Fibroblast of lung (primary cell): Measurements from ENCODE around the gene WTIP. TPM values are rescaled to one million over a fixed set of nuclear protein-coding genes. Genes with fewer than 3 reads are reported as not detected.

Experiments used
- DNase-seq, 2 donors: peaks; one replicate each; pipeline versions ENCODE4 v3.0.0 to v3.0.0-alpha.2; 2010; ENCODE audit warnings: low read depth in 2 of 2
- H2AFZ ChIP-seq: 2 replicates; pipeline ENCODE4 v1.5.1; 2012; ENCODE audit warnings: low read length, control low read depth, inconsistent platforms
- H3K27ac ChIP-seq: 2 replicates; pipeline ENCODE4 v1.5.1; 2011; ENCODE audit warnings: low read length, control low read depth; ENCODE audit not compliant: insufficient read depth
- H3K27me3 ChIP-seq: 2 replicates; pipeline ENCODE4 v1.5.1; 2011; ENCODE audit warnings: mild to moderate bottlenecking, low read length; ENCODE audit not compliant: control insufficient read depth, insufficient read depth
- H3K36me3 ChIP-seq: 2 replicates; pipeline ENCODE4 v1.5.1; 2011; ENCODE audit warnings: low read length; ENCODE audit not compliant: control insufficient read depth, insufficient read depth
- H3K4me1 ChIP-seq: 2 replicates; pipeline ENCODE4 v1.5.1; 2011; ENCODE audit warnings: low read length; ENCODE audit not compliant: control insufficient read depth, insufficient read depth; ENCODE audit errors: extremely low read depth
- H3K4me2 ChIP-seq: 2 replicates; pipeline ENCODE4 v1.5.1; 2011; ENCODE audit warnings: low read length, control low read depth; ENCODE audit not compliant: insufficient read depth; ENCODE audit errors: extremely low read depth
- H3K4me3 ChIP-seq, 4 experiments: fragments of 200-600 bp in 1 of 4; sonication (generic) in 1 of 4; replicated peaks in 1 of 4; 2 replicates each; pipeline ENCODE4 v1.5.1; 2011 to 2016; ENCODE audit warnings: low read length in 4 of 4, low read depth in 3 of 4, mild to moderate bottlenecking in 3 of 4, control low read depth in 2 of 4, inconsistent platforms in 1 of 4, mixed read lengths in 1 of 4; ENCODE audit not compliant: insufficient read depth in 1 of 4; ENCODE audit errors: control extremely low read depth in 1 of 4
- H3K79me2 ChIP-seq: 2 replicates; pipeline ENCODE4 v1.5.1; 2012; ENCODE audit warnings: mild to moderate bottlenecking, low read length, inconsistent platforms; ENCODE audit not compliant: control insufficient read depth, insufficient read depth
- H3K9ac ChIP-seq: 2 replicates; pipeline ENCODE4 v1.5.1; 2011; ENCODE audit warnings: mild to moderate bottlenecking, low read length, control low read depth; ENCODE audit not compliant: insufficient read depth
- H3K9me3 ChIP-seq: 2 replicates; pipeline ENCODE4 v1.5.1; 2012; ENCODE audit warnings: low read depth, low read length; ENCODE audit not compliant: control insufficient read depth, insufficient read depth
- H4K20me1 ChIP-seq: 2 replicates; pipeline ENCODE4 v1.5.1; 2011; ENCODE audit warnings: low read length; ENCODE audit not compliant: control insufficient read depth, insufficient read depth; ENCODE audit errors: extremely low read depth
- EZH2 ChIP-seq: IDR thresholded peaks from 2 replicates; pipeline ENCODE4 v1.5.1; 2012; ENCODE audit warnings: low read length, control low read depth, mild to moderate bottlenecking; ENCODE audit errors: missing control alignments
- polyA plus RNA-seq, 2 donors: library from polyadenylated mRNA; depleted of rRNA in 1 of 2; stranded (reverse) in 1 of 2; unstranded in 1 of 2; fragments of >200 nt; gene quantifications; 2 replicates each; pipeline ENCODE4 v1.2.1, GENCODE V29; 2011 to 2012; ENCODE audit warnings: missing spikeins in 1 of 2
- total RNA-seq: library from RNA; depleted of rRNA; stranded (reverse); fragments of >200 nt; gene quantifications from 2 replicates; pipeline ENCODE4 v1.2.1, GENCODE V29; 2014
- TF ChIP-seq, protein P1 (sequence below), 2 donors: IDR thresholded peaks in 1 of 2; conservative IDR thresholded peaks in 1 of 2; 1 replicate in 1 of 2; 2 replicates in 1 of 2; pipeline ENCODE4 v1.5.1; 2011 to 2012; ENCODE audit warnings: low read length in 2 of 2, control low read depth in 1 of 2, inconsistent platforms in 1 of 2, low read depth in 1 of 2, mild to moderate bottlenecking in 1 of 2

Gene WTIP
- total and polyA plus RNA-seq, 2 donors (not counting 1 experiment from before 2014, with no cell fraction given) = 18.4 to 49.0 TPM

DNA sequence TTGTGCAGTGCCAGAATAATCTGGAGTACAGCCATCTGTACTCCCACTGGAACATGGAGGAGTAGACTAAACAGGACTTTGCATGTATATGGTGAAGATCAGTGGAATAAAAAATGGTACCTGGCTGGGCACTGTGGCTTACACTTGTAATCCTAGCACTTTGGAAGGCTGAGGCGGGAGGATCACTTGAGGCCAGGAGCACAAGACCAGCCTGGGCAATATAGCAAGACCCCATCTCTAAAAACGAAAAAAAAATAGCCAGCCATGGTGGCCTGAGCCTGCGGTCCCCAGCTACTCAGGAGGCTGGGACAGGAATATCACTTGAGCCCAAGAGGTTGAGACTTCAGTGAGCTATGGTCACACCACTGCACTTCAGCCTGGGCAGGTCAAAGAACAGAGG, 33.4 kb upstream of the WTIP start:
- Histone ChIP-seq H3K9ac (no peak overlapping the region), H3K36me3 (peaks cover 7% of the 10 kb centered on the region), H4K20me1 (no peaks in the 10 kb centered on the region), H3K79me2 (no peaks in the 10 kb centered on the region), H3K4me2 (no peak overlapping the region), H3K4me3 (no peak overlapping the region), H3K9me3 (no peaks in the 10 kb centered on the region), H3K4me1 (no peaks in the 10 kb centered on the region), H3K27ac (no peak overlapping the region), H3K27me3 (no peaks in the 10 kb centered on the region), H2AFZ (no peak overlapping the region)
- TF ChIP-seq, protein P1, sequence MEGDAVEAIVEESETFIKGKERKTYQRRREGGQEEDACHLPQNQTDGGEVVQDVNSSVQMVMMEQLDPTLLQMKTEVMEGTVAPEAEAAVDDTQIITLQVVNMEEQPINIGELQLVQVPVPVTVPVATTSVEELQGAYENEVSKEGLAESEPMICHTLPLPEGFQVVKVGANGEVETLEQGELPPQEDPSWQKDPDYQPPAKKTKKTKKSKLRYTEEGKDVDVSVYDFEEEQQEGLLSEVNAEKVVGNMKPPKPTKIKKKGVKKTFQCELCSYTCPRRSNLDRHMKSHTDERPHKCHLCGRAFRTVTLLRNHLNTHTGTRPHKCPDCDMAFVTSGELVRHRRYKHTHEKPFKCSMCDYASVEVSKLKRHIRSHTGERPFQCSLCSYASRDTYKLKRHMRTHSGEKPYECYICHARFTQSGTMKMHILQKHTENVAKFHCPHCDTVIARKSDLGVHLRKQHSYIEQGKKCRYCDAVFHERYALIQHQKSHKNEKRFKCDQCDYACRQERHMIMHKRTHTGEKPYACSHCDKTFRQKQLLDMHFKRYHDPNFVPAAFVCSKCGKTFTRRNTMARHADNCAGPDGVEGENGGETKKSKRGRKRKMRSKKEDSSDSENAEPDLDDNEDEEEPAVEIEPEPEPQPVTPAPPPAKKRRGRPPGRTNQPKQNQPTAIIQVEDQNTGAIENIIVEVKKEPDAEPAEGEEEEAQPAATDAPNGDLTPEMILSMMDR (conservative IDR thresholded peaks at IDR 0.05 in 1 of 2, IDR thresholded peaks at IDR 0.05 in 1 of 2; ENCODE audit: low read depth in 1 of 2, low read length in 2 of 2) = no peak
- no peak for TF ChIP-seq EZH2
- DNase-seq = no peak

DNA sequence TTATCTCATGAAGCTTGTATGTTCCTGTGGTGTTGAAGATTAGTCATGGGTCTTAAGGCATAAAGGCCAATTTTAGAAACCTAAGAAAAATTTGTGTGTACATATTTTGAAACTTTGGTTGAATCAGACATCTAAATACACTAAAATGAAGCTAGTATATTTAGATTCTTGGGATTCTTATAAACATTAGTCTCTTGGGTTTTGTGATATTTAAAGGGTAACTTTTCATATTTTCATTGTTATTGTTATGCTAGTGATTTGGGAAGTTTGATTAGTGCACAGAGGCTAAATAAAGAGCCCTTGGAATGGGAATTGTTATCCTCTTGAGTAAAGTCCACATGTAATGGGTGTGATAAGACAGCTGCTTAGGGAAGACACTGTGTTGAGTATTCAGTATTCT, 28.8 kb upstream of the WTIP start:
- Histone ChIP-seq H3K9ac (no peak overlapping the region), H3K79me2 (peaks cover 16% of the 10 kb centered on the region), H2AFZ (no peak overlapping the region), H3K27me3 (no peaks in the 10 kb centered on the region), H3K36me3 (peaks cover 6% of the 10 kb centered on the region), H3K4me2 (no peak overlapping the region), H3K9me3 (no peaks in the 10 kb centered on the region), H3K27ac (no peak overlapping the region), H3K4me1 (peaks cover 4% of the 10 kb centered on the region), H4K20me1 (no peaks in the 10 kb centered on the region), H3K4me3 (no peak overlapping the region)
- peak in 1 of 2 donors; percentile 9 for DNase-seq
- TF ChIP-seq EZH2 = no peak
- TF ChIP-seq, protein P1 (conservative IDR thresholded peaks at IDR 0.05 in 1 of 2, IDR thresholded peaks at IDR 0.05 in 1 of 2; ENCODE audit: low read depth in 1 of 2, low read length in 2 of 2) = no peak

DNA sequence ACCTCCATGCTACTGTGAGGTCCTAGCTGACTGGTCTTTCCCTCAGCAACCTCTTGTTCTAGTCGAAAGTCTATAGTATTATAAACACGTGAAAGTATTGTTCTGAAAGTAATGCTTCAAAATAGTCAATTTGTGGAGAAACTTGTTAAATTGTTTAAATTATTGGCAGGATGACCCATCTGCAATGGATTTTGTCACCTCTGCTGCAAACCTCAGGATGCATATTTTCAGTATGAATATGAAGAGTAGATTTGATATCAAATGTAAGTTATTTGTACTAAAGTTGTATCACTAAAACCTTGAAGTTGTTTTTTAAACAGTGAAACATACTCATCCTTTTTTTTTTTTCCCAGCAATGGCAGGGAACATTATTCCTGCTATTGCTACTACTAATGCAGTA, 27.5 kb upstream of the WTIP start:
- Histone ChIP-seq H3K27me3 (no peaks in the 10 kb centered on the region), H3K36me3 (peaks cover 6% of the 10 kb centered on the region), H3K4me3 (no peak overlapping the region), H3K9ac (no peak overlapping the region), H4K20me1 (no peaks in the 10 kb centered on the region), H3K27ac (no peak overlapping the region), H3K9me3 (no peaks in the 10 kb centered on the region), H3K4me2 (no peak overlapping the region), H2AFZ (no peak overlapping the region), H3K4me1 (peaks cover 4% of the 10 kb centered on the region), H3K79me2 (peaks cover 23% of the 10 kb centered on the region)
- TF ChIP-seq EZH2 = no peak
- TF ChIP-seq, protein P1 (conservative IDR thresholded peaks at IDR 0.05 in 1 of 2, IDR thresholded peaks at IDR 0.05 in 1 of 2; ENCODE audit: low read depth in 1 of 2, low read length in 2 of 2) = no peak
- no peak for DNase-seq
